Neural progenitor cell (in vitro differentiated cells): ENCODE data around the gene BCAS4. TPM values are rescaled to one million over a fixed set of nuclear protein-coding genes. Genes with fewer than 3 reads are reported as not detected.

Experiments used
- DNase-seq: peaks from one replicate; pipeline ENCODE4 v3.0.0-alpha.2; 2016; ENCODE audit warnings: low spot score
- H2AFZ ChIP-seq: fragments of 200-600 bp; sonication (generic); replicated peaks from 2 replicates; pipeline ENCODE4 v1.6.1; 2016; ENCODE audit warnings: antibody characterized with exemption
- H3F3A ChIP-seq: fragments of 200-600 bp; sonication (generic); 2 replicates; pipeline ENCODE4 v1.6.1; 2016; ENCODE audit warnings: antibody characterized with exemption, low read depth
- H3K27ac ChIP-seq: fragments of 200-600 bp; sonication (generic); 2 replicates; pipeline ENCODE4 v1.5.1; 2016; ENCODE audit warnings: mild to moderate bottlenecking
- H3K27me3 ChIP-seq: fragments of 200-600 bp; sonication (generic); 2 replicates; pipeline ENCODE4 v1.6.1; 2016; ENCODE audit warnings: mild to moderate bottlenecking, moderate library complexity
- H3K36me3 ChIP-seq: fragments of 200-600 bp; sonication (generic); 2 replicates; pipeline ENCODE4 v1.5.1; 2016
- H3K4me1 ChIP-seq: fragments of 200-600 bp; sonication (generic); 2 replicates; pipeline ENCODE4 v1.6.1; 2016; ENCODE audit warnings: mixed run types
- H3K4me2 ChIP-seq: fragments of 200-600 bp; sonication (generic); 2 replicates; pipeline ENCODE4 v1.6.1; 2016
- H3K4me3 ChIP-seq: fragments of 200-600 bp; sonication (generic); 2 replicates; pipeline ENCODE4 v1.5.1; 2016
- H3K79me2 ChIP-seq: fragments of 200-600 bp; sonication (generic); 2 replicates; pipeline ENCODE4 v1.6.1; 2016; ENCODE audit warnings: low read depth
- H3K9ac ChIP-seq: fragments of 200-600 bp; sonication (generic); 2 replicates; pipeline ENCODE4 v1.6.1; 2016
- H3K9me3 ChIP-seq: fragments of 200-600 bp; sonication (generic); 2 replicates; pipeline ENCODE4 v1.5.1; 2016; ENCODE audit warnings: low read depth
- H4K20me1 ChIP-seq: fragments of 200-600 bp; sonication (generic); 2 replicates; pipeline ENCODE4 v1.6.1; 2016; ENCODE audit warnings: low read depth
- H3K27ac Mint-ChIP-seq: 3 replicates; pipeline ENCODE4 v1.8.0; 2021; ENCODE audit warnings: mixed read lengths
- H3K27me3 Mint-ChIP-seq: 2 replicates; pipeline ENCODE4 v1.8.0; 2022; ENCODE audit warnings: low read depth, mild to moderate bottlenecking, inconsistent platforms, moderate library complexity, mixed read lengths; ENCODE audit not compliant: insufficient read depth
- H3K36me3 Mint-ChIP-seq: 3 replicates; pipeline ENCODE4 v1.8.0; 2021; ENCODE audit warnings: mixed read lengths
- H3K4me1 Mint-ChIP-seq: 3 replicates; pipeline ENCODE4 v1.8.0; 2021; ENCODE audit warnings: mixed read lengths
- H3K4me3 Mint-ChIP-seq: 3 replicates; pipeline ENCODE4 v1.8.0; 2021; ENCODE audit warnings: mild to moderate bottlenecking, moderate library complexity, mixed read lengths
- H3K9me3 Mint-ChIP-seq: 3 replicates; pipeline ENCODE4 v1.8.0; 2020; ENCODE audit warnings: mixed read lengths
- CTCF ChIP-seq: fragments of 200-600 bp; sonication (generic); IDR thresholded peaks from 2 replicates; pipeline ENCODE4 v1.5.1; 2017; ENCODE audit warnings: antibody characterized with exemption, mild to moderate bottlenecking
- EZH2 ChIP-seq: fragments of 200-600 bp; sonication (generic); IDR thresholded peaks from 2 replicates; pipeline ENCODE4 v1.6.1; 2017; ENCODE audit warnings: antibody characterized with exemption, mild to moderate bottlenecking, moderate library complexity
- EZH2phosphoT487 ChIP-seq: fragments of 200-600 bp; sonication (generic); IDR thresholded peaks from 2 replicates; pipeline ENCODE4 v1.6.1; 2017; ENCODE audit warnings: antibody characterized with exemption
- total RNA-seq: library from RNA; depleted of rRNA; stranded (reverse); fragments of >200 nt; gene quantifications from 2 replicates; pipeline ENCODE4 v1.2.3, GENCODE V29; 2015; ENCODE audit warnings: low replicate concordance

The BCAS4 gene
- total RNA-seq, 1 donor from 2014 or later: 15.3 TPM

DNA sequence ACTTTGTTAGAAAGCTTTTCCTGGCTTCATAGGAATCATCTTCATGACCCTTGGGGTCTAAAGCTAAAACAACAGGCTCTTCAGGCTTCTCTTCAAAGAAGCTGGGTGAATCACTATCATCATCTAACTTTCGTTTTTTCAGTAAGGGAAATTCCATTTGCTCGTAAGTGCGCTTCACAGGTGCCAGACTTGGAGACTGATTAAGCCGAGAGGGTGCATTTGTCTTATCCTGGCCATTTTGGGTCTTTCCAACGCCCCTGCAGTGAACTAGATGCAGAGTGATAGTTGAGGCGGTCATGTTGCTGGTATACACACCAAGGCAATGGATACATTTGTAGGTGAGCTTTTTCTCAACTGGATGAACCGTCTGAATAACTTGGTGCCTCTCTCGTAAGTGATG lies 97.5 kb downstream of the BCAS4 start:
- no peaks in the 10 kb centered on the region for H3K9me3 Mint-ChIP-seq
- Histone ChIP-seq H3K79me2 (peaks cover 84% of the 10 kb centered on the region), H3K36me3 (peaks cover 33% of the 10 kb centered on the region), H2AFZ (no peak overlapping the region), H3K27ac (no peak overlapping the region), H3K9me3 (no peaks in the 10 kb centered on the region), H3K4me2 (no peak overlapping the region), H3K4me1 (no peaks in the 10 kb centered on the region), H3K4me3 (no peak overlapping the region), H3F3A (peaks cover 59% of the 10 kb centered on the region), H3K27me3 (no peaks in the 10 kb centered on the region), H4K20me1 (peaks cover 79% of the 10 kb centered on the region), H3K9ac (no peak overlapping the region)
- H3K27me3 Mint-ChIP-seq: peaks cover 5% of the 10 kb centered on the region
- no peak overlapping the region for H3K27ac Mint-ChIP-seq
- no peak overlapping the region for H3K4me3 Mint-ChIP-seq
- H3K4me1 Mint-ChIP-seq: no peaks in the 10 kb centered on the region
- peaks cover 60% of the 10 kb centered on the region for H3K36me3 Mint-ChIP-seq
- TF ChIP-seq EZH2 (no peak), EZH2phosphoT487 (no peak), CTCF (no peak)
- DNase-seq: no peak

DNA sequence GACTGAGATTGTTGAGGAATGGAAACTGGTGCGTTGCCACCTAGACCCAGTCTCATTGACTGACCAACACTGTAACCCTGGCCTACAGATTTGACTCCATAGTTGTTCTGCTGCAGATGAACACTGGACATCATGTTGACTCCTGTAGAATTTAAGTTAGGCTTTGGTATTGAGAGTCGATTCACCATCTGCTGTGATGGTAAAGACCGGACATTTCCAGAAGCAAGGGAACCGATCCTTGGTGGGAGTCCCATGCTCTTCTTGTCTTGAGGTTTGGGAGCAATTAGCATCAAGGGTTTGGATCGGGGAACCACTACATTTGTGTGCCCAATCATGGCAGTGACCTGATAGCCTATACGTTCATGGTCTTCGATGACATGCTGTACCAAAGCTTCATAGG lies 98.8 kb downstream of the BCAS4 start:
- no peak for DNase-seq
- Histone ChIP-seq H4K20me1 (peaks cover 92% of the 10 kb centered on the region), H3K9me3 (no peaks in the 10 kb centered on the region), H3K79me2 (peaks cover 97% of the 10 kb centered on the region), H3F3A (peaks cover 46% of the 10 kb centered on the region), H3K4me3 (no peak overlapping the region), H3K4me1 (no peaks in the 10 kb centered on the region), H3K27ac (no peak overlapping the region), H3K36me3 (peaks cover 38% of the 10 kb centered on the region), H3K27me3 (no peaks in the 10 kb centered on the region), H3K9ac (no peak overlapping the region), H2AFZ (no peak overlapping the region), H3K4me2 (no peak overlapping the region)
- Mint-ChIP-seq H3K27me3 (peaks cover 5% of the 10 kb centered on the region), H3K9me3 (no peaks in the 10 kb centered on the region), H3K27ac (no peak overlapping the region), H3K4me1 (no peaks in the 10 kb centered on the region), H3K4me3 (no peak overlapping the region), H3K36me3 (peaks cover 56% of the 10 kb centered on the region)
- TF ChIP-seq EZH2phosphoT487: no peak

GRCh38 chr20:50895111-50895830 lies 100.4 kb downstream of the BCAS4 start:
- no peak overlapping the region for H2AFZ ChIP-seq
- Mint-ChIP-seq H3K4me3 (no peak overlapping the region), H3K27me3 (peaks cover 5% of the 10 kb centered on the region), H3K9me3 (no peaks in the 10 kb centered on the region), H3K36me3 (peaks cover 48% of the 10 kb centered on the region), H3K27ac (no peak overlapping the region), H3K4me1 (no peaks in the 10 kb centered on the region)
- TF ChIP-seq EZH2 (no peak), EZH2phosphoT487 (no peak), CTCF (no peak)
- no peak overlapping the region for H3K9ac ChIP-seq
- H3K79me2 ChIP-seq: peaks cover 100% of the 10 kb centered on the region
- peaks cover 94% of the 10 kb centered on the region for H4K20me1 ChIP-seq
- no peak for DNase-seq
- H3K27me3 ChIP-seq: no peaks in the 10 kb centered on the region
- H3K4me2 ChIP-seq: no peak overlapping the region
- no peaks in the 10 kb centered on the region for H3K9me3 ChIP-seq
- H3K4me3 ChIP-seq: no peak overlapping the region
- peaks cover 41% of the 10 kb centered on the region for H3K36me3 ChIP-seq
- H3K4me1 ChIP-seq: no peaks in the 10 kb centered on the region
- H3K27ac ChIP-seq: peak overlapping the region; percentile 29
- H3F3A ChIP-seq: peaks cover 30% of the 10 kb centered on the region

DNA sequence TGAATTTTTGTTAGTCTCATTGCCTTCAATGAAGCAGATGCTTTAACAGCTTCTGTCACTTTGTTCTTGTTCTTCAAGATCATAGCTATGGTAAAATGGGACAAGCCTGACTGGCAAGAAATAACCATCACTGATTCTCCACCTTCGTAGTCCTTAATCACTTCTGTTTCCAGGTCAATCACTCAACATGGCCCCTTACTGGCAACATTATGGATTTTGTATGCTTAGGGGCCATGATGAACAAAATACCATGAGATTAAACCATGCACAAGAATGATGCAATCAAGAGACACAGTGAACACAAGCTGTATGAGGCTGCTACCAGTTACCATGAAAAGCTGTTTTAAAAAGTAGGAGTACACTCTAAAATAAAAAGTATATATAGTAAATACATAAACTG lies 103.6 kb downstream of the BCAS4 start:
- Mint-ChIP-seq H3K36me3 (peaks cover 38% of the 10 kb centered on the region), H3K4me3 (no peak overlapping the region), H3K27me3 (peaks cover 2% of the 10 kb centered on the region), H3K27ac (no peak overlapping the region), H3K4me1 (no peaks in the 10 kb centered on the region), H3K9me3 (no peaks in the 10 kb centered on the region)
- Histone ChIP-seq H3K27me3 (no peaks in the 10 kb centered on the region), H2AFZ (no peak overlapping the region), H3K79me2 (peaks cover 100% of the 10 kb centered on the region), H3K4me1 (no peaks in the 10 kb centered on the region), H4K20me1 (peaks cover 97% of the 10 kb centered on the region), H3F3A (peaks cover 28% of the 10 kb centered on the region), H3K36me3 (peaks cover 48% of the 10 kb centered on the region), H3K4me3 (no peak overlapping the region), H3K4me2 (no peak overlapping the region), H3K27ac (no peak overlapping the region), H3K9ac (no peak overlapping the region), H3K9me3 (no peaks in the 10 kb centered on the region)
- DNase-seq: no peak
- TF ChIP-seq EZH2phosphoT487: no peak
- TF ChIP-seq CTCF: no peak
- TF ChIP-seq EZH2: no peak
